GM21529 (cell line): Measurements from ENCODE around the gene SPEM2.
A peak's percentile ranks its signal among the peaks of the same experiment; 100 is the strongest.

Experiments used
- ATAC-seq: cut with Tn5 transposase; IDR thresholded peaks from one replicate; pipeline ENCODE4 v1.9.1; 2021; ENCODE audit not compliant: unreplicated experiment

Gene SPEM2

GRCh38 chr17:7419819-7420610, 5.4 kb upstream of the SPEM2 start, which contains the start of gene SPEM1:
TSS of gene SPEM1 (plus strand) at chr17:7420324. CDS start at chr17:7420385, 61 bp downstream.
- ATAC-seq: no peak

GRCh38 chr17:7421186-7421585, 4.2 kb upstream of the SPEM2 start:
- no peak for ATAC-seq

- ATAC-seq: no peak
Measured at GRCh38 chr17:7423679-7424078, 1.7 kb upstream of the SPEM2 start.

GRCh38 chr17:7425756-7426155, 340 bp downstream of the SPEM2 start:
- ATAC-seq: no peak

GRCh38 chr17:7426203-7426863, 917 bp downstream of the SPEM2 start:
- no peak for ATAC-seq

- no peak for ATAC-seq
Measured at GRCh38 chr17:7426896-7427489, 1.6 kb downstream of the SPEM2 start.

- no peak for ATAC-seq
Measured at GRCh38 chr17:7427549-7427948, 2.1 kb downstream of the SPEM2 start.

- ATAC-seq: no peak
Measured at GRCh38 chr17:7428557-7428956, 3.1 kb downstream of the SPEM2 start, which contains the start of gene SPEM3. TSS of gene SPEM3 (plus strand) at chr17:7428857. CDS start at chr17:7428903, 46 bp downstream.

GRCh38 chr17:7429722-7430121, 4.3 kb downstream of the SPEM2 start:
- ATAC-seq: no peak

GRCh38 chr17:7431231-7431630, 5.8 kb downstream of the SPEM2 start:
- no peak for ATAC-seq

- no peak for ATAC-seq
Measured at GRCh38 chr17:7432296-7432695, 6.9 kb downstream of the SPEM2 start.

GRCh38 chr17:7435676-7436555, 10.5 kb downstream of the SPEM2 start:
- ATAC-seq: peak; percentile 29

GRCh38 chr17:7436556-7437368, 11.3 kb downstream of the SPEM2 start:
- ATAC-seq: no peak

- ATAC-seq: no peak
Measured at GRCh38 chr17:7437369-7437863, 12.0 kb downstream of the SPEM2 start.

GRCh38 chr17:7437950-7438614, 12.7 kb downstream of the SPEM2 start:
- no peak for ATAC-seq

GRCh38 chr17:7438656-7439460, 13.4 kb downstream of the SPEM2 start:
- ATAC-seq: no peak

GRCh38 chr17:7439462-7440112, 14.2 kb downstream of the SPEM2 start, which contains the start of gene FGF11:
TSS of gene FGF11 (plus strand) at chr17:7439512. CDS start at chr17:7439621, 109 bp downstream.
- no peak for ATAC-seq
